Measurements from ENCODE around the gene KIAA0930.

DNA sequence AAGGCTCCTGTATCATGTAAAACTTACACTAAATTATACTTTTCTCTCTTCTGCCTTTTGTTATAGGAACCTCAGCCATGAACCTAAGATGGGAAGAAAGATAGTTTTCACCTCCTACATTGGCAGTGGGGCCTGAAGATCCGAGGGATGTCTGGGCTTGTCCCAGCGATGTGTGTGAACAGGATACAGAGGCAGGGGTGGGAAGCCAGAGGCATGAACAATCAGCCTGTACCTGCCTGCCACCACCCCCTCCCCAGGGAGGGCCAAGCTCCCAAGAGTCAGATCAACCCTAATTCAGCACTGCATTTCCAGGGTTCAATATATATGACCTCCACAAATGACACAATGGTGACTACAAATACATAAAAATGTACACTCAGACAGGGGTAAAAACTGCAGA, 9.4 kb downstream of the KIAA0930 start:
- TF ChIP-seq, protein P1, sequence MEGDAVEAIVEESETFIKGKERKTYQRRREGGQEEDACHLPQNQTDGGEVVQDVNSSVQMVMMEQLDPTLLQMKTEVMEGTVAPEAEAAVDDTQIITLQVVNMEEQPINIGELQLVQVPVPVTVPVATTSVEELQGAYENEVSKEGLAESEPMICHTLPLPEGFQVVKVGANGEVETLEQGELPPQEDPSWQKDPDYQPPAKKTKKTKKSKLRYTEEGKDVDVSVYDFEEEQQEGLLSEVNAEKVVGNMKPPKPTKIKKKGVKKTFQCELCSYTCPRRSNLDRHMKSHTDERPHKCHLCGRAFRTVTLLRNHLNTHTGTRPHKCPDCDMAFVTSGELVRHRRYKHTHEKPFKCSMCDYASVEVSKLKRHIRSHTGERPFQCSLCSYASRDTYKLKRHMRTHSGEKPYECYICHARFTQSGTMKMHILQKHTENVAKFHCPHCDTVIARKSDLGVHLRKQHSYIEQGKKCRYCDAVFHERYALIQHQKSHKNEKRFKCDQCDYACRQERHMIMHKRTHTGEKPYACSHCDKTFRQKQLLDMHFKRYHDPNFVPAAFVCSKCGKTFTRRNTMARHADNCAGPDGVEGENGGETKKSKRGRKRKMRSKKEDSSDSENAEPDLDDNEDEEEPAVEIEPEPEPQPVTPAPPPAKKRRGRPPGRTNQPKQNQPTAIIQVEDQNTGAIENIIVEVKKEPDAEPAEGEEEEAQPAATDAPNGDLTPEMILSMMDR (IDR thresholded peaks at IDR 0.05): no peak
- TF ChIP-seq EP300 (IDR thresholded peaks at IDR 0.05): no peak
